Heart left ventricle (tissue), 16 donors: Measurements from ENCODE around the gene STARD3. TPM values are rescaled to one million over a fixed set of nuclear protein-coding genes. Genes with fewer than 3 reads are reported as not detected.
A peak's percentile ranks its signal among the peaks of the same experiment; 100 is the strongest.

Source experiments
- ATAC-seq, 4 donors: fragments of 200-7000 bp; cut with Tn5 transposase; one replicate each; pipeline ENCODE4 v1.9.1; 2020 to 2022; ENCODE audit warnings: moderate library complexity in 4 of 4, mild to moderate bottlenecking in 3 of 4, moderate number of reproducible peaks in 1 of 4
- DNase-seq, 5 donors: peaks; one replicate each; pipeline ENCODE4 v3.0.0-alpha.2; 2020
- H3K27ac ChIP-seq, 12 donors: fragments of 200-600 bp; sonication (generic) in 4 of 12; one replicate each; pipeline versions ENCODE4 v1.5.0 to v1.8.0; 2016 to 2022; ENCODE audit warnings: mild to moderate bottlenecking in 2 of 12
- H3K27me3 ChIP-seq, 9 donors: fragments of 200-600 bp; sonication (generic) in 2 of 9; one replicate each; pipeline versions ENCODE4 v1.5.1 to v1.8.0; 2016 to 2022; ENCODE audit warnings: mild to moderate bottlenecking in 3 of 9
- H3K36me3 ChIP-seq, 9 donors: fragments of 200-600 bp; sonication (generic) in 2 of 9; one replicate each; pipeline versions ENCODE4 v1.5.0 to v1.8.0; 2018 to 2022; ENCODE audit warnings: mild to moderate bottlenecking in 2 of 9
- H3K4me1 ChIP-seq, 12 donors: fragments of 200-600 bp; sonication (generic) in 4 of 12; one replicate each; pipeline versions ENCODE4 v1.5.0 to v1.8.0; 2016 to 2022; ENCODE audit warnings: mild to moderate bottlenecking in 3 of 12
- H3K4me3 ChIP-seq, 12 donors: fragments of 200-600 bp; sonication (generic) in 4 of 12; one replicate each; pipeline versions ENCODE4 v1.5.0 to v1.8.0; 2017 to 2022; ENCODE audit warnings: mild to moderate bottlenecking in 9 of 12, moderate library complexity in 4 of 12
- H3K9me3 ChIP-seq, 12 donors: fragments of 200-600 bp; sonication (generic) in 4 of 12; one replicate each; pipeline versions ENCODE4 v1.5.0 to v1.8.0; 2016 to 2022; ENCODE audit warnings: mild to moderate bottlenecking in 1 of 12
- CTCF ChIP-seq, 12 donors: fragments of 200-600 bp; sonication (generic) in 4 of 12; IDR thresholded peaks; one replicate each; pipeline versions ENCODE4 v1.5.0 to v1.8.0; 2018 to 2022; ENCODE audit warnings: antibody characterized with exemption in 12 of 12, mild to moderate bottlenecking in 5 of 12
- POLR2A ChIP-seq, 2 donors: fragments of 450-650 bp; IDR thresholded peaks; one replicate each; pipeline ENCODE4 v1.6.1; 2017; ENCODE audit warnings: antibody characterized with exemption in 2 of 2, mild to moderate bottlenecking in 2 of 2, moderate library complexity in 2 of 2
- WGBS, 4 donors: extraction: QIAGEN DNeasy Blood & Tissue Kit in 2 of 4; methylation state at CpG; one replicate each; pipeline versions ENCODE4 v1.1.5 to v1.1.7; 2013 to 2018; 5-methylcytosine and 5-hydroxymethylcytosine counted together
- intact Hi-C, 10 donors: fragments of 100-400 bp; cut with DNase I; formaldehyde crosslinking; loops; one replicate each; pipeline versions ENCODE4 v1.11.1 to v1.14.2; 2022
- polyA plus RNA-seq, 2 donors: library from polyadenylated mRNA; stranded (reverse); fragments of 200-250 nt; gene quantifications; one replicate each; pipeline ENCODE4 v1.2.3, GENCODE V29; 2013
- total RNA-seq, 9 donors: library from RNA; depleted of rRNA in 2 of 9; stranded (reverse); fragments of >200 nt in 2 of 9; fragmentation: NEBNext Ultra II Directional in 3 of 9; extraction: Animal tissue kit (Norgen Biotek cat#: 25700) in 3 of 9; gene quantifications; one replicate each; pipeline versions ENCODE4 v1.1.0 to v1.2.4, GENCODE V29; 2016 to 2023
- donor health status: ischemic (EF 13 %, LVEDD 7.1; RV severe dilation, severe dysfunction).
- donor health status: healthy with polysubstance abuse.
- donor health status: DM: no; HTN: yes; CAD: no.
- donor health status: DM: no; HTN: no; CAD: no.
- donor health status: ischemic (EF 25% LVEDD 6.9; RV normal size, moderate dysfunction).
- donor health status: ischemic (EF 25% LVEDD 5.7; RV mildly dilated, moderate dysfunction).
- donor health status: healthy.
- donor health status: DM: yes; HTN: yes; CAD: no.
- donor health status: ischemic (EF 35%, LVEDD 5.7; RV mildly dilated, moderate dysfunction).
- donor health status: nonischemic (EF 11% LVEDD 7.7; RV severe dilation, severe dysfunction).
- donor health status: DM: yes; HTN: yes; CAD: no.
- donor health status: PGD.
- donor health status: ischemic (EF 29% LVEDD 5.4; RV normal size, mild dysfunction).
- donor health status: nonischemic (EF 23%, LVEDD 6.1; RV moderate dilation, normal function).

The STARD3 gene
- total and polyA plus RNA-seq, 11 donors: 14.1 to 57.2 (median 24.2) TPM

DNA sequence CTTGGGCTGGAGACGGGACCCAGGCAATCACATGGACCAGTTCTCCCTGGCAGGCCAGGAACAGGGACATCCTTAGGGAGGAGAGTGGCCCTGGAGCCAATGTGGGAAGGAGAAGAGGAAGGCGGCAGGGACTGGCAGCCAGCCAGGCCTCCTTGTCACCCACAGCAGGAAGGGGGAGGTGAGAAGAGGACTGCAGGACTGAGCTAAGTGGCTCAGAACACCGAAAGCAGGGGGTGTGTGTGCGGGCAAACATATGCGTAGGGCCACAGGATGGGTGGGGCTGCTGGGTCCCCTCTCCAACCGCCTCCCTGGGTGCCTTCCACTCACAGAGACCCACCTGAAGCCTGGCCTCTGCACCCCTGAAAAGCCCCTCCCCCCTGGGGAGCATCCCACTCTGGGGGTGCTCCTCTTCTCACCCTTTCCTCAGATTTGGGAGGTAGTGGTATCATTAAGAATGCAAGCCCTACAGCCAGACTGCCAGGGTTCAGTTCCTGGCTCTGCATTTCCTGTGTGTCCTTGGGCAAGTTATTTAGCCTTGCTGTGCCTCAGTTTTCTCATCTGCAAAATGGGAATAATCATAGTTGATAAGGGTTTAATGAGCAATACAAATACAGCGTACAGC lies 39.4 kb downstream of the STARD3 start:
- H3K27ac ChIP-seq: peak overlapping the region; percentile 73 to 93 (median 90)
- H3K4me1 ChIP-seq: peaks cover 0 to 76% (median 52%) of the 10 kb centered on the region in 12 donors

DNA sequence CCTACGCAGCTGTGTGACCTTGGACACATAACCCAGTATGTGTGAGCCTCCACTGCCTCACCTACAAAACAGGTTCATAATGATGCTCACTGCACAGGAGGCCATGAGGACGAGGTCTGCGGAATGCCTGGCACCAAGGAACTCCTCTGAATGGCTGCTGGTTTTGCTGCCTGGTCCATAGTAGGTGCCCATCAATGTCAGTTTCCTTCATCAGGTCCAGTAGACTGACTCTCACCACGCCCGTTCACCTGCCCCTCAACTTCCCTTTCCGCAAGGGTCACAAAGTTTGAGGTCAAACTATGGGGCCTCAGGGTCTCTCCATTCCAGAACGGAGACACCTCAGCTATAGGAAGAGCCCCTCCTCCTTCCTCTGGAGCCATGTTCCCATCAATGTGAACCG lies 40.1 kb downstream of the STARD3 start:
- intact Hi-C loops: loop anchor here in 1 of 10 donors (10.0 kb wide), 1 partner anchor 52 kb away; the partner anchor contains the start of gene PPP1R1B
- DNase-seq (peak in 1 of 5 donors; percentile 47), ATAC-seq (no peak)
- Histone ChIP-seq H3K4me3 (no peak overlapping the region), H3K27me3 (no peaks in the 10 kb centered on the region), H3K4me1 (peaks cover 0 to 69% (median 49%) of the 10 kb centered on the region in 12 donors), H3K27ac (peak overlapping the region; percentile 73 to 93 (median 90)), H3K36me3 (peaks cover 0 to 18% (median 0%) of the 10 kb centered on the region in 9 donors), H3K9me3 (no peaks in the 10 kb centered on the region)
- WGBS, 4 donors: 61 to 67% (median 64%) methylated on average over 6 to 8 of the region's 8 CpGs
- TF ChIP-seq CTCF (IDR thresholded peaks at IDR 0.05) (no peak), POLR2A (IDR thresholded peaks at IDR 0.05) (no peak)

More for the DNA sequence above, 39.4 kb downstream of the STARD3 start:
- no peak for TF ChIP-seq POLR2A (IDR thresholded peaks at IDR 0.05)
- TF ChIP-seq CTCF (IDR thresholded peaks at IDR 0.05): no peak
- ATAC-seq: peak; percentile 9 to 38 (median 32)
- peak; percentile 66 to 89 (median 82) for DNase-seq
- no peaks in the 10 kb centered on the region for H3K9me3 ChIP-seq
- no peak overlapping the region for H3K4me3 ChIP-seq
- WGBS, 4 donors: 17 to 26% (median 23%) methylated on average over 7 of the region's 7 CpGs
- peaks cover 0 to 17% (median 0%) of the 10 kb centered on the region in 9 donors for H3K36me3 ChIP-seq
- intact Hi-C loops: loop anchor here in 1 of 10 donors (10.0 kb wide), 1 partner anchor 52 kb away; the partner anchor contains the start of gene PPP1R1B
- peaks cover 0 to 3% (median 0%) of the 10 kb centered on the region in 9 donors for H3K27me3 ChIP-seq

DNA sequence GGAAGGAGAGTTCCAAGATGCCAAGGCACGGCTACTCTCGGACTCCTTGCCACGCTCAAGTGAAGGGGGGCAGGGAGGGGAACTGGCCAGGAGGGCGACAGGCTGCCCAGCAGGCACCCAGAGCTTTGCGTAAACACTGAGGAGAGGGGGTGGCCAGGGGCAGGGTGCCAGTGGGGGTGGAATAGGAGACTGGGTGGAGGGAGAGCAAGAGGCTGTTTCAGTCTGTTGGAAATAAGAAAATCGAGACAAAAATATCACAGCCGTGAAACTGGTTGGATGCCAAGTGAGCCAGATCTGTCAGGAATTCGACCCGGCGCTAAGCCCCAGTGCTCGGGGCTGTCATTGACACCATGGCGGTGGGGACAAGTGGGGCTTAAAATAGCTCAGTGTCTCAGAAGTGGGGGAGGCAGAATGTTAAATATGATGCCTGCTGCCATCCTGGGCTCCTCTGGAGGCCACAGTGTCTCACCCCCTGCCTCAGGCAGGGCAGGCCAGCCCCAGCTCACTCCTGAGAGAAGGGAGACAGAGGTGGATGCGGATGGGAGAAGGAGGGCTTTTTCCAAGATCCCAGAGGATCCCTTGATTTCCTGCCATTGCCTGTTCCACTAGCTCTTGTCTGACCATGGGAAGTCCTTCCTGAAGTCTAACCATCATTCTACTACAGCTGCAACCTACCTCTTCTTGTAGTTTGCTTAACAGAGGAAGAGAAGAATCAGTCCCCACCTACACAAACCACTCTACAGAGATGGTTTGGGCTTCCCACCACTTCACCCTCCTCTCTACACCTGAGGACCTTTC lies 40.8 kb downstream of the STARD3 start:
- DNase-seq (peak; percentile 74 to 89 (median 81)), ATAC-seq (peak; percentile 77 to 86 (median 82))
- H3K9me3 ChIP-seq: no peaks in the 10 kb centered on the region
- intact Hi-C loops: loop anchor here in 1 of 10 donors (10.0 kb wide), 1 partner anchor 53 kb away; the partner anchor contains the start of gene PPP1R1B
- H3K36me3 ChIP-seq: peaks cover 0 to 22% (median 0%) of the 10 kb centered on the region in 9 donors
- H3K4me1 ChIP-seq: peaks cover 0 to 62% (median 48%) of the 10 kb centered on the region in 12 donors
- H3K27ac ChIP-seq: peak overlapping the region; percentile 73 to 93 (median 90)
- WGBS, 4 donors: 38 to 46% (median 42%) methylated on average over 13 of the region's 13 CpGs
- H3K27me3 ChIP-seq: no peaks in the 10 kb centered on the region
- H3K4me3 ChIP-seq: no peak overlapping the region
- TF ChIP-seq POLR2A (IDR thresholded peaks at IDR 0.05) (peak in 1 of 2 donors; percentile 32), CTCF (IDR thresholded peaks at IDR 0.05) (no peak)
